Activated CD4-positive, alpha-beta memory T cell treated with anti-CD3 and anti-CD28 coated beads, Interleukin-2, amount 10 ng/mL, durations not matched to agents 7 days and 5 days (primary cell): Measurements from ENCODE around the gene ARHGAP26. TPM values are rescaled to one million over a fixed set of nuclear protein-coding genes. Genes with fewer than 3 reads are reported as not detected.
"Not testable (repeated sequence)": the region's sequence is repeated elsewhere in the genome, so short reads cannot be mapped to it uniquely, and the experiment has no call there.

ENCODE experiments used
- CTCF ChIA-PET: fragments of 350-600 bp; sonication (Branson Sonifier 250); formaldehyde crosslinking; loops from one replicate; lab custom pipeline; 2021; ENCODE audit warnings: antibody characterized with exemption, inconsistent platforms; lab: Charles Lee
- POLR2A ChIA-PET: fragments of 350-600 bp; sonication (Branson Sonifier 250); formaldehyde crosslinking; loops from one replicate; lab custom pipeline; 2021; ENCODE audit warnings: antibody characterized with exemption; lab: Charles Lee
- DNase-seq: peaks from one replicate; pipeline ENCODE4 v3.0.0-alpha.2; 2020
- H3K27ac Mint-ChIP-seq: one replicate; pipeline ENCODE4 v1.8.0; 2021; ENCODE audit warnings: mild to moderate bottlenecking, mixed read lengths
- H3K27me3 Mint-ChIP-seq: one replicate; pipeline ENCODE4 v1.8.0; 2021; ENCODE audit warnings: mixed read lengths
- H3K36me3 Mint-ChIP-seq: one replicate; pipeline ENCODE4 v1.8.0; 2021; ENCODE audit warnings: low read depth, mixed read lengths
- H3K4me1 Mint-ChIP-seq: one replicate; pipeline ENCODE4 v1.8.0; 2021; ENCODE audit warnings: mixed read lengths
- H3K4me3 Mint-ChIP-seq: one replicate; pipeline ENCODE4 v1.8.0; 2021; ENCODE audit warnings: mild to moderate bottlenecking, mixed read lengths
- H3K9me3 Mint-ChIP-seq: one replicate; pipeline ENCODE4 v1.8.0; 2021; ENCODE audit warnings: mixed read lengths
- total RNA-seq, 2 experiments: library from RNA; stranded (reverse); gene quantifications; one replicate each; pipeline ENCODE4 v1.2.3, GENCODE V29; 2021

The ARHGAP26 gene
- total RNA-seq, 2 experiments from 2014 or later = 14.8 to 17.1 TPM

- Mint-ChIP-seq H3K4me3 (no peak overlapping the region), H3K36me3 (no peaks in the 10 kb centered on the region), H3K27ac (no peak overlapping the region), H3K27me3 (no peaks in the 10 kb centered on the region), H3K9me3 (no peaks in the 10 kb centered on the region), H3K4me1 (peaks cover 12% of the 10 kb centered on the region)
- CTCF ChIA-PET = no interaction called here
- DNase-seq = no peak
- POLR2A ChIA-PET = interaction anchor here (0.5 to 1.0 kb wide), 2 partner anchors 40 to 165 kb away, joined by 3 to 4 read pairs; no protein-coding TSS in a partner anchor
Observed at GRCh38 chr5:142918959-142919635, 148.9 kb downstream of the ARHGAP26 start.

DNA sequence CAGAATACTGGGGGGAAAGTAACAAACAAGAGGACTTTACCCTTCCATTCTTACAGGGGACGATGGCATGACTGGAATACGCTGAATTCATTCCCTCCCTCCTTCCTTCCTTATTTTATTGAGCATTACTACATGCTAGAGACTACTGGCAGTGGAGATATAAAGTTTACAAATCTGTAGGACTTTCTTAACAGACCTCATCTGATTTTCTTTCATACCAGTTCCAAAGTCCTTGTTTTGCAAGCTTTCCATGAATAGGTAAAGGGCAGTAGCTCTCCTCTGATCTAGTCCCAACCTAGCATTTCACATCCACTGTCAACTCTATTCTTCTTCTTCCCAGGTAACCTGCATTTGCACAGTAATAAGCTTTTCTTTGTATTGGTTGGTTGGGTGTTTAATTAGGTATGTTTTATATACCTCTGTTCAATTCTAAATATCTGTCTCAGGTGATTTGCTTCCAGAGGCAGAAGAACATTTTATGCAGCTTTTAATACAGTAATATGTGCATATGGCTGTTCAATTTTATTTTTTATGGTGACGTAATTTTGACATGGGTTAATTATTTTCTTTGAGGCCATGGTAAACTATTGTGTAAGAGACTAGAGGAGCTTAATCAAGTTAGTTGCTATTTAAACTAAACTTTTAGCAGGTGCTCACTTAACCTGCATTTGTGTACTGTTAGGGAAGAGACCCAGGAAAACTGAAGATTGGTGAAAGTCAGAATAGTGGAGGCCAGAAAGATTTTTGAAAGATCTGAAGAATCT lies 150.9 kb downstream of the ARHGAP26 start:
- no peak overlapping the region for H3K4me3 Mint-ChIP-seq
- no peaks in the 10 kb centered on the region for H3K27me3 Mint-ChIP-seq
- H3K36me3 Mint-ChIP-seq = no peaks in the 10 kb centered on the region
- H3K4me1 Mint-ChIP-seq = peaks cover 31% of the 10 kb centered on the region
- POLR2A ChIA-PET = no interaction called here
- no peak for DNase-seq
- H3K27ac Mint-ChIP-seq = no peak overlapping the region
- no peaks in the 10 kb centered on the region for H3K9me3 Mint-ChIP-seq
- CTCF ChIA-PET = interaction anchor here (1.3 to 3.5 kb wide), 6 partner anchors 9 to 904 kb away, joined by 3 to 13 read pairs (median 6); no protein-coding TSS in a partner anchor

DNA sequence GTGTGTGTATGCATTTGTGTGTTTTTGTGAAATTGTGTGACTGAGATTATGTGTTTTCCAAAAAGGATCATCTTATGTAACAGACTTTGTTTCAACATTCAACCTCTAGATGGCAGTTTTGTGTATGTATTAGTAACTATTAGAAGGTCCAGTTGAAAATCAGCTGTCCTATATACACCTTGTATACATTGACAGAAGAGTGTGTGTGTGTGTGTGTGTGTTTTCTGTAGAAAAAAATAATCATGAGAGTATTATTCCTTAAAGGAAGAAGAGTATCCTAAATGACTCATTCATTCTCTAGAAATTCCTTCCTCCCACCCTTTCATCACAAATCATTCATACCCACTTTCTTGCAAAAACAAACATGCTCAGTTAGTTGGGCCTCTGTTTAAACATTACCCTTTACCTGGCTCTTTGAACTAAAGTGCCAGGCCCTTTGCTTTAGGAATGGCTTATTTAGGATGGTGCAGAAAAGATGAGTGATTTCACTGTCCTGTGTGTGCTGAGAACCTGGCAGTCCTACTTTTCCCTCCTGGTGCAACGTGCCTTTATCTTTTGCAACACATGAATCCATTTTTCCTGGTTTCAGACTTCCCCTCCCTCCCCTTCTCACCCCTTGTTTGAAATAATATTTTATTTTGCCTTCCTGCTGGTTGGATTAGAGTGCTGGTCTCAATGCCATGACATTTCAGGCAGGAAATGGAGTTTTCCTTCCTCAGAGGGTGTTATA lies 152.2 kb downstream of the ARHGAP26 start:
- Mint-ChIP-seq H3K27ac (no peak overlapping the region), H3K36me3 (no peaks in the 10 kb centered on the region), H3K27me3 (no peaks in the 10 kb centered on the region), H3K9me3 (no peaks in the 10 kb centered on the region), H3K4me1 (peaks cover 36% of the 10 kb centered on the region), H3K4me3 (no peak overlapping the region)
- ChIA-PET CTCF (interaction anchor here (1.1 to 3.5 kb wide), 8 partner anchors 10 to 903 kb away, joined by 3 to 13 read pairs (median 4); no protein-coding TSS in a partner anchor), POLR2A (interaction anchor here (1.7 kb wide), 1 partner anchor 80 kb away, joined by 4 read pairs; no protein-coding TSS in a partner anchor)
- DNase-seq = no peak

DNA sequence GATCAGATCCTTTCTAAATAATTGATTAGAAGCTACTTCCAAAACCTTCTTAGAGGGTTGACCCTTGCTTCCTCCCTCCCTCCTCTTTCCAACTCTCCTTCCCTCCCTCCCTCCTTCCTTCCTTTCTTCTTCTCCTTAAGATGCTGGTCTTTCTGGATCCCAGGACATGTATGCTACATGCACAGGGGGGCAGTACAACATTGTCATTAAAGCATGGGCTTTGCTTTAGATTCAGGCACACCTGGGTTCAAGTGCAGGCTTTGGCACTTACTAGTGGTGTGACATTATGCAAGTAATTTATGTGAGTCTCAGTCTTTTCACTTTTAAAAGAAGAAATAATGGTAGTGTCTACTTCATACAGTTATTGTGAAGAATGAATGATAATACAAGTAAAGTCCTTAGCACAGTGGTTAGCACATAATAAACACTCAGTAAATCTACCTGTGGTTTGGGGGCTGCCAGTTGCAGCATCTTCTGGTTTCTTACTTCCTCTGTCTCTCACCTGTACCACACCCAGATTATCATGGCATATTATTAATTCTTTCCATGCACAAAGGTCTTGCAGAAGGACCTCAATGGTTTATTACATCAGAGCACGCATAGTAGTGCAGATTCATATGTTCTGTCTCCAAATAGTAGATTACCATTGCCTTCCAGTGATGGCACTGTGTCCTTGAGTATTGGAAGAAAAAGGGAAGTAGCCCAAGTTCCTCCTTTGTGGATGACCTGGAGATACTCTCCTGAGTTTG lies 154.1 kb downstream of the ARHGAP26 start:
- no peaks in the 10 kb centered on the region for H3K9me3 Mint-ChIP-seq
- peaks cover 38% of the 10 kb centered on the region for H3K4me1 Mint-ChIP-seq
- ChIA-PET CTCF (interaction anchor here (0.7 to 3.5 kb wide), 8 partner anchors 8 to 1043 kb away, joined by 3 to 13 read pairs (median 4); no protein-coding TSS in a partner anchor), POLR2A (interaction anchor here (2.1 kb wide), 1 partner anchor 78 kb away, joined by 7 read pairs; no protein-coding TSS in a partner anchor)
- H3K4me3 Mint-ChIP-seq = no peak overlapping the region
- H3K27me3 Mint-ChIP-seq = no peaks in the 10 kb centered on the region
- H3K27ac Mint-ChIP-seq = no peak overlapping the region
- H3K36me3 Mint-ChIP-seq = no peaks in the 10 kb centered on the region
- peak; percentile 28 for DNase-seq

GRCh38 chr5:142925795-142926194 lies 155.6 kb downstream of the ARHGAP26 start:
- no peaks in the 10 kb centered on the region for H3K27me3 Mint-ChIP-seq
- no peak for DNase-seq
- no peaks in the 10 kb centered on the region for H3K36me3 Mint-ChIP-seq
- no peak overlapping the region for H3K4me3 Mint-ChIP-seq
- ChIA-PET POLR2A (interaction anchor here (1.4 to 2.1 kb wide), 2 partner anchors 76 to 478 kb away, joined by 3 to 7 read pairs; no protein-coding TSS in a partner anchor), CTCF (interaction anchor here (1.2 to 2.5 kb wide), 4 partner anchors 37 to 1042 kb away, joined by 3 to 9 read pairs (median 5); no protein-coding TSS in a partner anchor)
- H3K4me1 Mint-ChIP-seq = peaks cover 48% of the 10 kb centered on the region
- H3K9me3 Mint-ChIP-seq = no peaks in the 10 kb centered on the region
- H3K27ac Mint-ChIP-seq = no peak overlapping the region

DNA sequence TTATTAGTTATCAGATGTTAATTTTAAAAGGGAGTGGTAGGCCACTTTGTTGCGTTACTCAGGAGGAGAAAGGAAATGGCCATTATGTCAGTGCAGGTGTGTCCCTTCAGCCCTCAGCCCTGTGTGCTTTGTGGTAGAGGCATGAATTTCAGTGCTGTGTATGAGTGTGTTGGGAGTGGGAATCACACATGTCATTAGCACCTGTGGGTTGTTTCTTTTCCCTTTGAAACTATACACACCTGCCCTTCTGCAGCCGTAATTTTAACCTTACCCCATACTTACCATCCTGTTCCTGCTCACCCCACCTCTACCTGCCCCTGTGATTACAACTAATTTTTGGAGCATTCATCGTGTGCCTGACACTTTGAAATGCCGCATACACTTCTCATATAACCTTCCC lies 156.4 kb downstream of the ARHGAP26 start:
- CTCF ChIA-PET = interaction anchor here (0.7 to 2.5 kb wide), 4 partner anchors 38 to 1220 kb away, joined by 3 to 9 read pairs (median 4); no protein-coding TSS in a partner anchor
- no peak for DNase-seq
- no peaks in the 10 kb centered on the region for H3K27me3 Mint-ChIP-seq
- no peaks in the 10 kb centered on the region for H3K36me3 Mint-ChIP-seq
- no peak overlapping the region for H3K4me3 Mint-ChIP-seq
- POLR2A ChIA-PET = interaction anchor here (1.4 to 2.1 kb wide), 2 partner anchors 76 to 478 kb away, joined by 3 to 7 read pairs; no protein-coding TSS in a partner anchor
- no peak overlapping the region for H3K27ac Mint-ChIP-seq
- peaks cover 48% of the 10 kb centered on the region for H3K4me1 Mint-ChIP-seq
- H3K9me3 Mint-ChIP-seq = no peaks in the 10 kb centered on the region

DNA sequence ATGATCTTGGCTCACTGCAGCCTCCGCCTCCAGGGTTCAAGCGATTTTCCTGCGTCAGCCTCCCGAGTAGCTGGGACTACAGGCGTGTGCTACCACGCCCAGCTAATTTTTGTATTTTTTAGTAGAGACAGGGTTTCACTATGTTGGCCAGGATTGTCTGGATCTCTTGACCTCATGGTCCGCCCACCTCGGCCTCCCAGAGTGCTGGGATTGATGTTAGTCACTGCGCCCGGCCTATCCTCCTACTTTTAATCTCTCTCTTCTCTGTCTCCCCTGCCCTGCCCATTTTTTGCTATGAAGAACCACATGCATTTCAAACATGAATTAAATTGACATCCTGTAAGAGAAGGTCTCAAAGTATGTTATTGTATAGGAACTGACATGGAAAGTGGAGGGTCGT lies 158.8 kb downstream of the ARHGAP26 start:
- H3K27ac Mint-ChIP-seq, H3K9me3 Mint-ChIP-seq, H3K36me3 Mint-ChIP-seq, DNase-seq, H3K4me3 Mint-ChIP-seq, CTCF ChIA-PET, H3K27me3 Mint-ChIP-seq: not testable (repeated sequence)
- POLR2A ChIA-PET = interaction anchor here (1.1 kb wide), 1 partner anchor 48 kb away, joined by 3 read pairs; no protein-coding TSS in a partner anchor
- H3K4me1 Mint-ChIP-seq = peaks cover 37% of the 10 kb centered on the region

DNA sequence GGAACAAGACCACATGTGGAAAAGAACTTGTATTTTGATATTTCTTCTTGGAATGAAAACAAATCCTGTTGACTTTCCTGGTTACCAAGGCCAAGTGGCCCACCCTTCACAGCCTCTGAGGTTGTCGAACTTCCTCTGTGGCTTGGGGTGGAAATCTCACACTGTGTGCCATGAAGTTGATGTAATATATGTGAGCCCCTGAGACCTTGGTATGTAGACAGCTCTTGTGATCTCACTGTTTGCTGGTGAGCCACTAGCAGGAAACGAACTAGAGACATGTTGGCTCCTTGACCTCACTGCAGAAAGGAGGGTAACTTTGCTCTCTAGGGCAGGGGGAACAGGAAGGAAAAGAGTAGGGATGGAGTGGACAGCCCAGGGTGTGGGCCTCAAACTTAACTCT lies 159.4 kb downstream of the ARHGAP26 start:
- H3K9me3 Mint-ChIP-seq = no peaks in the 10 kb centered on the region
- H3K4me1 Mint-ChIP-seq = peaks cover 31% of the 10 kb centered on the region
- H3K27me3 Mint-ChIP-seq = no peaks in the 10 kb centered on the region
- no peak overlapping the region for H3K4me3 Mint-ChIP-seq
- ChIA-PET POLR2A (no interaction called here), CTCF (no interaction called here)
- H3K27ac Mint-ChIP-seq = no peak overlapping the region
- no peak for DNase-seq
- H3K36me3 Mint-ChIP-seq = peaks cover 13% of the 10 kb centered on the region

DNA sequence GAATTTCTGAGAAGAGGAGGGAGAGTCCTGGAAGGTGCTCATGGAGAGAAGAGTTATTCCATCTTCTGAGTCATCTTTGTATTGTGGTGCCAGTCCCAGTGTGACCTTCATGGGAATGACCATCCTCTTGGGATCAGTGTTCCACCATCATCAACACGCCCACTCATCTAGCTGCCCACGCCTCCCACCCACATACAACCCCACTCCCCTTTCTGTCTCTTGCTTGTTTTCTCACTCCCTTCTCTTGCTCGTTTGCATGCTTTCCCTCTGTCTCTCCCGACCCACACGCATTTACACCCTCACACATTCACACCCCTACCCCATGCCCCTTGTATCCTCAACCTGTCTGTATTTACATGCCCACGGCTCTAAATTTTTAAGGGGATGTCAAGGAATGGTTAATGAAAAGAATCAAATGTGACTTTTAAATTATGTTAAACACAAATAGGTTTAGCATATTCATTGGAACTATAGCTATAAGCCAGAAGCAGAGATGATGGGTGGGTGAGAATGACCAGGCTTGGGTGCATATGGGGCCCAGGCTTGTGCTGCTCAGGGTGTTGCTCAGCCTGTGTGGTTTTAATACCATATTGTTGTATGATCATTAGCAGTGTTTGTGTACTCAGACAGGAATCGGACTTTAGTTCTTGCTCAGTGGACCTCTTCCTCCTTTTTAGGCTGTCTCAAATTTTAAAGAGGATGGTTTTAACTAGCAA lies 160.4 kb downstream of the ARHGAP26 start:
- no peak for DNase-seq
- Mint-ChIP-seq H3K27ac (no peak overlapping the region), H3K4me1 (peaks cover 23% of the 10 kb centered on the region), H3K27me3 (no peaks in the 10 kb centered on the region), H3K9me3 (no peaks in the 10 kb centered on the region), H3K4me3 (no peak overlapping the region), H3K36me3 (peaks cover 14% of the 10 kb centered on the region)
- POLR2A ChIA-PET = no interaction called here
- CTCF ChIA-PET = interaction anchor here (1.2 kb wide), 1 partner anchor 9 kb away, joined by 3 read pairs; no protein-coding TSS in a partner anchor

DNA sequence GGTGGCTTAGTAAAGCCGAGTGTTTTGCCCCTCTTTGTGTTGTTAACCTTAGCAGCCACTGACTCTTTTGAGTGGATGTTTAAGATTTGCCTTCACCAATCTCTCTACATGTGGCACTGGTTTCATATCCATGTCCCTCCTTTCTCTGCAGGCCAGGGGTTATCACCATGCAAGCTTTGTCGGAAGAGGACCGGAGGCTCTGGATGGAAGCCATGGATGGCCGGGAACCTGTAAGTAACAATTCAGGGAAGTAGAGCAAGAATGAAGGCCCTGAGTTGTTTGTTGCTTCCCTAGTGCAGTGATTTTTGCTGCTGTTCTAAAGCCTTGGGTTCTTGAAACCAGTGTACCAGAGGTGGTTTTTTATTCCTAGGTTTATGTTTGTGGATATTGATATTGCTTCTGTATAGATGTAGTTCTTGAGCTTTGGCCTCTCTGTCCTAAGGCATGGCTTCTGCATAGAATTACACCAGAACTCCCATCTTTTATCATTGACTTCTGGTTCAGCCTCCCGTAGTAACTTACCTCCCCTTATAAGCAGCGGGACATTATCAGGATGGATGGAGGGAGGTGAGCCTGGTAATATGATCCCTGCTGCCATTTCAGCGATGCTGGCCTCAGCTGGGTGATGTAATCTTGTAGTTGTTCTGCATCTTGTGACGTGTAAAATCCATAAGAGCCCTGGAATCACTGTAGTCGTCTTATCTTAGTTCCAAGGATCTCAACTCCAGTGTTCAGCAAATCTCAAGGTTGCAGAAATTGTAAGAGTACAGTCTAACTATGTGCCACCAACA lies 161.9 kb downstream of the ARHGAP26 start:
- H3K36me3 Mint-ChIP-seq = peaks cover 14% of the 10 kb centered on the region
- no peak for DNase-seq
- H3K4me3 Mint-ChIP-seq = no peak overlapping the region
- H3K9me3 Mint-ChIP-seq = no peaks in the 10 kb centered on the region
- ChIA-PET CTCF (no interaction called here), POLR2A (no interaction called here)
- H3K27ac Mint-ChIP-seq = no peak overlapping the region
- no peaks in the 10 kb centered on the region for H3K27me3 Mint-ChIP-seq
- H3K4me1 Mint-ChIP-seq = peaks cover 13% of the 10 kb centered on the region
